K562 (cell line): ENCODE results near the gene KRTAP10-11.

Experiments
- NCOA1 ChIP-seq: fragments of 450-650 bp; IDR thresholded peaks from 2 replicates; pipeline ENCODE4 v1.6.1; 2016; ENCODE audit warnings: low read depth
- TF ChIP-seq, protein P1 (sequence below): sonication (generic); formaldehyde crosslinking; IDR thresholded peaks from 2 replicates; pipeline ENCODE4 v1.4.0; 2020; ENCODE audit warnings: mild to moderate bottlenecking, missing genetic modification reagents
- TF ChIP-seq, protein P2 (sequence below), 3 experiments: IDR thresholded peaks in 2 of 3; conservative IDR thresholded peaks in 1 of 3; 2 replicates each; pipeline ENCODE4 v1.5.1; 2011 to 2012; ENCODE audit warnings: low read length in 3 of 3, mild to moderate bottlenecking in 3 of 3, control low read depth in 2 of 3, improper control_type of control experiment in 1 of 3, inconsistent platforms in 1 of 3, low read depth in 1 of 3, mixed read lengths in 1 of 3, moderate library complexity in 1 of 3; ENCODE audit not compliant: insufficient read depth in 2 of 3

DNA sequence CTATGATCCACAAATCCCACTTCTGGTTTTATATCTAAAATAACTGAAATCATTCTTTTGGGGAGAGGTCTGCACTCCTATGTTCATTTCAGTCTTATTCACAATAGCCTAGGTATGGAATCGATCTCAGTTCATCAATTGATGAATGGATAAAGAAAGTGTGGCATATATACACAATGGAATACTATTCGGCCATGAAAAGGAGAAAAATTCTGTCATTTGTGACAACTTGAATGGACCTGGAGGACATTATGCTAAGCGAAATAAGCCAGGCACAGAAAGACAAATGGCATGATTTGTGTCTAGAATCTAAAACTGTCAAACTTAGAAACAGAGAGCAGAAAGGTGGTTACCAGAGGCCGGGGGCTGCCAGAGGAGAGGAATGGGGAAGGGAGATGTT is 39.7 kb upstream of the KRTAP10-11 start:
- TF ChIP-seq, protein P1, sequence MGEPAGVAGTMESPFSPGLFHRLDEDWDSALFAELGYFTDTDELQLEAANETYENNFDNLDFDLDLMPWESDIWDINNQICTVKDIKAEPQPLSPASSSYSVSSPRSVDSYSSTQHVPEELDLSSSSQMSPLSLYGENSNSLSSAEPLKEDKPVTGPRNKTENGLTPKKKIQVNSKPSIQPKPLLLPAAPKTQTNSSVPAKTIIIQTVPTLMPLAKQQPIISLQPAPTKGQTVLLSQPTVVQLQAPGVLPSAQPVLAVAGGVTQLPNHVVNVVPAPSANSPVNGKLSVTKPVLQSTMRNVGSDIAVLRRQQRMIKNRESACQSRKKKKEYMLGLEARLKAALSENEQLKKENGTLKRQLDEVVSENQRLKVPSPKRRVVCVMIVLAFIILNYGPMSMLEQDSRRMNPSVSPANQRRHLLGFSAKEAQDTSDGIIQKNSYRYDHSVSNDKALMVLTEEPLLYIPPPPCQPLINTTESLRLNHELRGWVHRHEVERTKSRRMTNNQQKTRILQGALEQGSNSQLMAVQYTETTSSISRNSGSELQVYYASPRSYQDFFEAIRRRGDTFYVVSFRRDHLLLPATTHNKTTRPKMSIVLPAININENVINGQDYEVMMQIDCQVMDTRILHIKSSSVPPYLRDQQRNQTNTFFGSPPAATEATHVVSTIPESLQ = no peak
- TF ChIP-seq NCOA1 = no peak
- TF ChIP-seq, protein P2, sequence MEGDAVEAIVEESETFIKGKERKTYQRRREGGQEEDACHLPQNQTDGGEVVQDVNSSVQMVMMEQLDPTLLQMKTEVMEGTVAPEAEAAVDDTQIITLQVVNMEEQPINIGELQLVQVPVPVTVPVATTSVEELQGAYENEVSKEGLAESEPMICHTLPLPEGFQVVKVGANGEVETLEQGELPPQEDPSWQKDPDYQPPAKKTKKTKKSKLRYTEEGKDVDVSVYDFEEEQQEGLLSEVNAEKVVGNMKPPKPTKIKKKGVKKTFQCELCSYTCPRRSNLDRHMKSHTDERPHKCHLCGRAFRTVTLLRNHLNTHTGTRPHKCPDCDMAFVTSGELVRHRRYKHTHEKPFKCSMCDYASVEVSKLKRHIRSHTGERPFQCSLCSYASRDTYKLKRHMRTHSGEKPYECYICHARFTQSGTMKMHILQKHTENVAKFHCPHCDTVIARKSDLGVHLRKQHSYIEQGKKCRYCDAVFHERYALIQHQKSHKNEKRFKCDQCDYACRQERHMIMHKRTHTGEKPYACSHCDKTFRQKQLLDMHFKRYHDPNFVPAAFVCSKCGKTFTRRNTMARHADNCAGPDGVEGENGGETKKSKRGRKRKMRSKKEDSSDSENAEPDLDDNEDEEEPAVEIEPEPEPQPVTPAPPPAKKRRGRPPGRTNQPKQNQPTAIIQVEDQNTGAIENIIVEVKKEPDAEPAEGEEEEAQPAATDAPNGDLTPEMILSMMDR (IDR thresholded peaks at IDR 0.05 in 2 of 3, conservative IDR thresholded peaks at IDR 0.05 in 1 of 3; ENCODE audit: insufficient read depth in 2 of 3, low read depth in 1 of 3, low read length in 3 of 3) = no peak
